HUES6 (cell line): Measurements from ENCODE around the gene HOTAIR.

ENCODE experiments used
- H3K27ac ChIP-seq: 2 replicates; pipeline ENCODE4 v1.7.0; 2013; ENCODE audit warnings: low read depth, mild to moderate bottlenecking, low read length, inconsistent platforms
- H3K27me3 ChIP-seq: 2 replicates; pipeline ENCODE4 v1.6.1; 2013; ENCODE audit warnings: low read length; ENCODE audit not compliant: control insufficient read depth, insufficient read depth
- H3K36me3 ChIP-seq: 2 replicates; pipeline ENCODE4 v1.6.1; 2013; ENCODE audit warnings: low read length; ENCODE audit not compliant: control insufficient read depth, insufficient read depth
- H3K4me1 ChIP-seq: 2 replicates; pipeline ENCODE4 v1.6.1; 2013; ENCODE audit warnings: low read length; ENCODE audit not compliant: control insufficient read depth, insufficient read depth
- H3K4me3 ChIP-seq: 2 replicates; pipeline ENCODE4 v1.5.1; 2013; ENCODE audit warnings: low read depth, low read length
- H3K9ac ChIP-seq: one replicate; pipeline ENCODE4 v1.6.1; 2013; ENCODE audit warnings: mild to moderate bottlenecking, low read length
- H3K9me3 ChIP-seq: 2 replicates; pipeline ENCODE4 v1.6.1; 2013; ENCODE audit warnings: low read depth, low read length; ENCODE audit not compliant: control insufficient read depth, insufficient read depth

HOTAIR gene

GRCh38 chr12:53982648-53983567 is 8.2 kb upstream of the HOTAIR start:
- no peak overlapping the region for H3K27ac ChIP-seq
- peaks cover 100% of the 10 kb centered on the region for H3K27me3 ChIP-seq
- no peak overlapping the region for H3K4me3 ChIP-seq
- H3K4me1 ChIP-seq = 0 out of 2 replicates have a peak, but pooled peaks cover 3% of the 10 kb centered on the region
- H3K9ac ChIP-seq = peak overlapping the region; percentile 44
- peaks cover 6% of the 10 kb centered on the region; the same call in 1 of the 2 replicates for H3K9me3 ChIP-seq
- no peaks in the 10 kb centered on the region for H3K36me3 ChIP-seq

GRCh38 chr12:53981634-53982565 is 7.1 kb upstream of the HOTAIR start:
- peak overlapping the region; percentile 9 for H3K9ac ChIP-seq

GRCh38 chr12:53980802-53981496 is 6.2 kb upstream of the HOTAIR start:
- Histone ChIP-seq H3K27ac (no peak overlapping the region), H3K27me3 (peaks cover 100% of the 10 kb centered on the region), H3K9me3 (peaks cover 6% of the 10 kb centered on the region; the same call in 1 of the 2 replicates), H3K4me1 (0 out of 2 replicates have a peak, but pooled peaks cover 3% of the 10 kb centered on the region), H3K36me3 (no peaks in the 10 kb centered on the region), H3K4me3 (no peak overlapping the region), H3K9ac (peak overlapping the region; percentile 37)

More at GRCh38 chr12:53981634-53982565, 7.1 kb upstream of the HOTAIR start:
- 0 out of 2 replicates have a peak, but pooled peaks cover 3% of the 10 kb centered on the region for H3K4me1 ChIP-seq
- H3K36me3 ChIP-seq = no peaks in the 10 kb centered on the region
- no peak overlapping the region for H3K27ac ChIP-seq
- H3K9me3 ChIP-seq = peaks cover 6% of the 10 kb centered on the region; the same call in 1 of the 2 replicates
- peaks cover 100% of the 10 kb centered on the region for H3K27me3 ChIP-seq
- no peak overlapping the region for H3K4me3 ChIP-seq

- Histone ChIP-seq H3K4me3 (no peak overlapping the region), H3K27me3 (peaks cover 100% of the 10 kb centered on the region), H3K9me3 (peaks cover 2% of the 10 kb centered on the region; the same call in 1 of the 2 replicates), H3K36me3 (no peaks in the 10 kb centered on the region), H3K27ac (no peak overlapping the region), H3K4me1 (peaks cover 9% of the 10 kb centered on the region; the same call in 1 of the 2 replicates), H3K9ac (no peak overlapping the region)
These were observed 5.5 kb upstream of the HOTAIR start for GRCh38 chr12:53980104-53980801.

GRCh38 chr12:53978477-53979356 is 4.0 kb upstream of the HOTAIR start:
- no peaks in the 10 kb centered on the region for H3K9me3 ChIP-seq
- H3K27me3 ChIP-seq = peaks cover 100% of the 10 kb centered on the region
- no peak overlapping the region for H3K4me3 ChIP-seq
- peak overlapping the region; percentile 24 for H3K9ac ChIP-seq
- no peaks in the 10 kb centered on the region for H3K36me3 ChIP-seq
- H3K27ac ChIP-seq = no peak overlapping the region
- H3K4me1 ChIP-seq = peaks cover 9% of the 10 kb centered on the region; the same call in 1 of the 2 replicates

GRCh38 chr12:53977596-53978445 is 3.1 kb upstream of the HOTAIR start:
- no peaks in the 10 kb centered on the region for H3K9me3 ChIP-seq
- peaks cover 9% of the 10 kb centered on the region; the same call in 1 of the 2 replicates for H3K4me1 ChIP-seq
- no peak overlapping the region for H3K4me3 ChIP-seq
- peaks cover 100% of the 10 kb centered on the region for H3K27me3 ChIP-seq
- H3K36me3 ChIP-seq = no peaks in the 10 kb centered on the region
- peak overlapping the region; percentile 26 for H3K9ac ChIP-seq
- no peak overlapping the region for H3K27ac ChIP-seq

GRCh38 chr12:53976823-53977595 is 2.3 kb upstream of the HOTAIR start:
- Histone ChIP-seq H3K4me1 (peaks cover 6% of the 10 kb centered on the region; the same call in 1 of the 2 replicates), H3K27me3 (peaks cover 100% of the 10 kb centered on the region), H3K36me3 (no peaks in the 10 kb centered on the region), H3K27ac (no peak overlapping the region), H3K9me3 (no peaks in the 10 kb centered on the region), H3K4me3 (no peak overlapping the region), H3K9ac (peak overlapping the region; percentile 26)

GRCh38 chr12:53976172-53976822 is 1.5 kb upstream of the HOTAIR start:
- Histone ChIP-seq H3K4me1 (peaks cover 6% of the 10 kb centered on the region; the same call in 1 of the 2 replicates), H3K36me3 (no peaks in the 10 kb centered on the region), H3K27me3 (peaks cover 100% of the 10 kb centered on the region), H3K9me3 (no peaks in the 10 kb centered on the region), H3K4me3 (no peak overlapping the region), H3K9ac (peak overlapping the region; percentile 46), H3K27ac (no peak overlapping the region)
